ENCODE data around the gene ZNF219. TPM values are rescaled to one million over a fixed set of nuclear protein-coding genes. Genes with fewer than 3 reads are reported as not detected.
A peak's percentile ranks its signal among the peaks of the same experiment; 100 is the strongest.

The ZNF219 gene
- total RNA-seq, 2 experiments from 2014 or later, result 4.3 to 6.0 TPM

DNA sequence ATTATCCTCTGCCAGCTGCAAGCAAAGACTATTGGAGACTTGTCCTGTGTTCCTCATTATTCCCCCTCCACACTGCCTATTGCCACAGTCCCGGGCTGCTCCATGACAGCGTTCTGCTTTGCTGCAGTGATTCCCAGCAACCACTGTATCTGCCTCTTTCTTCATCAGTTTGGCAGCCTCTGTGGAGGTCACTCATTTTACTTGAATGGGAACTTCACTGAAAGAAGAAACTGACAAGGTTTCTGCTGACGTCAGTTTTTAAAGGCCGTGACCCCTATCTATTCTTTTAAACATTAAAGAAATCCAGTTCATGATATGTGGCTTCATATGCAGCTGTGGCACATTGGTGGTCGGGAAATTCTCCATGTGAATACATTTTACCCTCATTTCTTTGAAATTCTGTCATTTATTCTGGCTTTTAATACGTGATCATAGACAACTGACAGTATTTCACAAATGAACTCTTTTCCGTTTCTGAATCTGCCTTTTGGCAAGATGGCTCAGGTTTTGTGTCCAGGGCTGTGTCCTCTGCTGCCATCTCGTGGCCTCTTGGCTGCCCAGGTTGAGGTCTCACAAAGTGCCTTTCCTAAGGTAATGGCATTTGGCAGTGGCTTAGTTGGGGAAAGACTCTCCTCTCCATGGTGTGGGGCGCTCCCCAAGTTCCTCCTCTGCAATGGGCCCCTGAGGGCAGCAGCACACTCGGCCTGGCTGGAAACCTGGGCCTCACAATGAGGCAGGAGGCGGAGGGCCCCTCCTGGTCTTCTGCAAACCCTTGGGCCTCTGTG, 8.2 kb upstream of the ZNF219 start:
- Mint-ChIP-seq H3K27me3 (peaks cover 5% of the 10 kb centered on the region), H3K4me1 (peaks cover 23% of the 10 kb centered on the region), H3K9me3 (no peaks in the 10 kb centered on the region), H3K4me3 (no peak overlapping the region), H3K36me3 (no peaks in the 10 kb centered on the region), H3K27ac (no peak overlapping the region)
- POLR2A ChIA-PET, result no interaction called here
- DNase-seq (peak; percentile 78), ATAC-seq (ENCODE audit: low read depth) (no peak)

- POLR2A ChIA-PET, result no interaction called here
- DNase-seq (no peak), ATAC-seq (ENCODE audit: low read depth) (no peak)
- Mint-ChIP-seq H3K4me3 (no peak overlapping the region), H3K9me3 (no peaks in the 10 kb centered on the region), H3K36me3 (no peaks in the 10 kb centered on the region), H3K4me1 (peaks cover 24% of the 10 kb centered on the region), H3K27me3 (peaks cover 5% of the 10 kb centered on the region), H3K27ac (no peak overlapping the region)
Measured at GRCh38 chr14:21106176-21106497, 7.7 kb upstream of the ZNF219 start.

GRCh38 chr14:21105095-21105494, 6.6 kb upstream of the ZNF219 start:
- POLR2A ChIA-PET, result interaction anchor here (0.5 to 3.0 kb wide), 8 partner anchors 9 to 90 kb away, joined by 3 to 18 read pairs (median 8); partner anchors contain the start of gene ARHGEF40
- Mint-ChIP-seq H3K9me3 (no peaks in the 10 kb centered on the region), H3K4me3 (no peak overlapping the region), H3K4me1 (peaks cover 28% of the 10 kb centered on the region), H3K36me3 (no peaks in the 10 kb centered on the region), H3K27me3 (peaks cover 4% of the 10 kb centered on the region), H3K27ac (no peak overlapping the region)
- DNase-seq, result no peak
- ATAC-seq (ENCODE audit: low read depth), result no peak

DNA sequence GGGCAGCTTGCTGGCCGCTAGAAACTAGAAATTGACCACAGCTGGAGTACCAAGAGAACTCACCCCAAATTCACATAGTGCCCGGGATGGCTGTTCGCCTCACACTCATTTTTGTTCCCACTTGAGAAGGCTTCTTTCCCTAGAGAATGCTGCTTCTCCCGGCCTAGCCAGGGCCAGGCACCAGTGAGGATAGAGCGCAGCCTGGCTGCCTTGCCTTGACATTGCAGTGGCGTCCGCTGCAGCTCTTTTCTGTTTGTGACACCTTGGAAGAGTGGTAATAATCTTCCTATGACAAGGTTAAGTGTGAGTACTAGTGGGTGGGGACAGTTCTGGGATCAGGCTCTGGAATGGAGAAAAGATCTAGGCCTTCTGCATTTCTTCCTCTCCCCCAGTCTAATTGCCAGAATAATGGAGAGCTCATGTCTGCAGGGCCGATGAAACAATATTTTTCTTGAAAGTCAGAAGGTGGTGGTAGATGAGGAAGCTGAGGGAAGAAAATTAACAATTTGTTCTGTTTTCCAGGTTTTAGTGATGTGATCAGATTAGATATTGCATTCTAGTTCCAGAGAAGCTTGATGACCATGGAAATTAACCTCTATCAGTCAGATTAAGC, 6.1 kb upstream of the ZNF219 start:
- POLR2A ChIA-PET, result interaction anchor here (0.5 to 3.0 kb wide), 8 partner anchors 9 to 89 kb away, joined by 3 to 18 read pairs (median 8); partner anchors contain the start of gene ARHGEF40
- peak; percentile 71 for DNase-seq
- no peaks in the 10 kb centered on the region for H3K9me3 Mint-ChIP-seq
- peak overlapping the region; percentile 84 for H3K27ac Mint-ChIP-seq
- peak overlapping the region; percentile 94 for H3K4me3 Mint-ChIP-seq
- peak; percentile 41 for ATAC-seq (ENCODE audit: low read depth)
- H3K36me3 Mint-ChIP-seq, result no peaks in the 10 kb centered on the region
- peaks cover 4% of the 10 kb centered on the region for H3K27me3 Mint-ChIP-seq
- peaks cover 31% of the 10 kb centered on the region for H3K4me1 Mint-ChIP-seq

DNA sequence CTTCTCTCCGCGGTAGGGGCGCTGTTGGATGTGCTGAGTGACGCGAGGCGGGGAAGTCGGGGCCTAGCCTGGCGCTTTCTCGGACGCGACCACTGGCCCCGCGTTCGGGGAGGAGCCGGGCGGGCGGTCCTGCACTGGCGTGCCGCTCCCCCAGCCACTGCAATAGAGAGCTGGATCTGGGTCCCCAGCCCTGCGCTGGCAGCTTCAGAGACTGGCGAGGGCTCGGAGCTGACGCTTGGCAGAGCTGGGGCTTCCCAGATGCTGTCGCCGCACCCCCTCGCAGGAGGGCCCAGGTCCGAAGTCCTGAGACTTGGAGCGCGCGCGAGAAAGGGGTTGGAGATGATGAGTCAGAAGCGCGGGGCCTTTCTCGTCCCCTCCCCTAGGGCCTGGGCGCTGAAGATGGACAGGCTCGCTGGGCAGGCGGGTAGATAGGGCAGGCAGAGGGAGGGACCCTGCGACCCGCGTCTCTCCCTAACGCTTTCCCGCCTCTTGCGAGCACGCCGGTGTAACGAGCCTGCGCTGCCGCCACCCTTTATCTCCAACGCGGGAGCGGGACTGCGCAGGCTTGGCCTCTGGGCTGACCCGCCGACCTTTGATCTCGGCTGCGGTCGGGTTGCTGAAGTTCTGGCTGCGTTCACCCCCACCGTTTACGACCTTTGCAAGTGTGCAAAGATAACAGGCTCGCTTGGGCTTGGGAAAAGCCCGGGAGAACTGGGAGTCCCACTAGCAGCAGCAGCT, 5.4 kb upstream of the ZNF219 start:
- peaks cover 38% of the 10 kb centered on the region for H3K4me1 Mint-ChIP-seq

DNA sequence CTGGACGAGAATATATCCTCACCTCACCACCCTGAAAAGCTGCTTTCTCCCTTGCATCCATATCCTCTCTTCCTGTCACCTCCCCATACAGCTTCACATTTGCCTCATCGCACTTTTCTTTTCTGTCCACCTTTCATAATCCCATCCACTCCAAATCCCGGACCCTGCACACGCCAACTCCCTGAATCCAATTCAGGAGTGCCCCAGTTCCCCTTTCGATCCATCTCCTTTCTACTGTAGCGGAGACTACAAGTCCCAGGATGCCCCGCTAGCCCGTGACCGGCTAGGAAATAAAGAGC, 4.9 kb upstream of the ZNF219 start:
- no peaks in the 10 kb centered on the region for H3K36me3 Mint-ChIP-seq

More for the DNA sequence above, 5.4 kb upstream of the ZNF219 start:
- no peaks in the 10 kb centered on the region for H3K9me3 Mint-ChIP-seq
- H3K4me3 Mint-ChIP-seq, result peak overlapping the region; percentile 94
- H3K27me3 Mint-ChIP-seq, result peaks cover 11% of the 10 kb centered on the region
- H3K36me3 Mint-ChIP-seq, result no peaks in the 10 kb centered on the region
- ATAC-seq (ENCODE audit: low read depth) (peak; percentile 91), DNase-seq (peak; percentile 95)
- POLR2A ChIA-PET, result interaction anchor here (0.9 to 3.0 kb wide), 9 partner anchors 8 to 89 kb away, joined by 3 to 18 read pairs (median 6); partner anchors contain the start of gene ARHGEF40
- peak overlapping the region; percentile 84 for H3K27ac Mint-ChIP-seq

GRCh38 chr14:21102521-21103410, 4.3 kb upstream of the ZNF219 start:
- Mint-ChIP-seq H3K4me3 (peak overlapping the region; percentile 94), H3K27me3 (peaks cover 15% of the 10 kb centered on the region), H3K9me3 (no peaks in the 10 kb centered on the region), H3K4me1 (peaks cover 40% of the 10 kb centered on the region), H3K36me3 (no peaks in the 10 kb centered on the region), H3K27ac (peak overlapping the region; percentile 84)
- POLR2A ChIA-PET, result interaction anchor here (1.0 to 3.0 kb wide), 7 partner anchors 10 to 35 kb away, joined by 3 to 18 read pairs (median 9); partner anchors contain the start of gene ARHGEF40
- DNase-seq (no peak), ATAC-seq (ENCODE audit: low read depth) (no peak)

More for the DNA sequence above, 4.9 kb upstream of the ZNF219 start:
- H3K9me3 Mint-ChIP-seq, result no peaks in the 10 kb centered on the region
- peak overlapping the region; percentile 94 for H3K4me3 Mint-ChIP-seq
- POLR2A ChIA-PET, result interaction anchor here (1.0 to 3.0 kb wide), 6 partner anchors 11 to 36 kb away, joined by 3 to 18 read pairs (median 10); partner anchors contain the start of gene ARHGEF40
- ATAC-seq (ENCODE audit: low read depth), result peak; percentile 0
- H3K4me1 Mint-ChIP-seq, result peaks cover 40% of the 10 kb centered on the region
- peaks cover 15% of the 10 kb centered on the region for H3K27me3 Mint-ChIP-seq
- peak overlapping the region; percentile 84 for H3K27ac Mint-ChIP-seq
- DNase-seq, result no peak

DNA sequence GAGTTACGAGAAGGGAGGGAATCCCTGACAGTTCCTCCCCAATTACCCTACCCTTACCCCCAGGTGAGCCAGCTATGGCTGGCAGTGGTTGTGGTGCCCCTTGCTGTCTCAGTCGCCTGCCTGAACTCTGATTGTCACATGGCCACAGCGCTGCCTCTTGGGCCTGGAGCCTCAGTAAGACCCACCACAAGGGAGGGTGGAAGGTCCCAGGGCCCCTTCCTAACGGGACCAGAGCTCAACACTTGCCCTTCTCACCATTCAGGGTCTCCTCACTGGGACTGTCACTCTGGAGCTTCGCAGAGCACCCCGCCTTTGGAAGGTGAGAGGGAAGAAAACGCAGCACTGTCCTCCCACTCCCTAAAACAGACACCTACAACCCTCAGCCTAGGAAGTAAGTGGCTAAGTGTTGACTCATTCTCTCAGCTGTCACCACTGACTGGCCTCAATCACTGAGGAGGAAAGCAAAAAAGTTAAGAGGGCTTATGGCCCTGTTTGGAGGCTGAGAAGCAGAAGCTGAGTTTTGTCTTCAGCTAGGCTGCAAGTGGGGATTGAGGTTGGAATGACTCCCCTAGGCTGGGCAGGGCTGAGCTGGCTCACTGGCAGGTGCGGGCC, 3.5 kb upstream of the ZNF219 start:
- DNase-seq, result no peak
- Mint-ChIP-seq H3K9me3 (no peaks in the 10 kb centered on the region), H3K4me3 (peak overlapping the region; percentile 94), H3K4me1 (peaks cover 39% of the 10 kb centered on the region), H3K27me3 (peaks cover 21% of the 10 kb centered on the region), H3K27ac (peak overlapping the region; percentile 4), H3K36me3 (no peaks in the 10 kb centered on the region)
- POLR2A ChIA-PET, result interaction anchor here (1.3 kb wide), 1 partner anchor 34 kb away, joined by 4 read pairs; no protein-coding TSS in a partner anchor
- no peak for ATAC-seq (ENCODE audit: low read depth)

GRCh38 chr14:21100931-21101330, 2.5 kb upstream of the ZNF219 start, which contains the start of gene TMEM253:
TMEM253 (plus strand) TSS chr14:21101066; CDS start chr14:21101344, 278 bp downstream.
- Mint-ChIP-seq H3K36me3 (no peaks in the 10 kb centered on the region), H3K9me3 (no peaks in the 10 kb centered on the region), H3K4me1 (peaks cover 36% of the 10 kb centered on the region), H3K27ac (no peak within 1 kb of the TSS), H3K27me3 (peaks cover 24% of the 10 kb centered on the region), H3K4me3 (peak within 1 kb of the TSS; percentile 94)
- DNase-seq (no peak), ATAC-seq (ENCODE audit: low read depth) (no peak)
- POLR2A ChIA-PET, result no interaction called here

- POLR2A ChIA-PET, result no interaction called here
- ATAC-seq (ENCODE audit: low read depth) (no peak), DNase-seq (no peak)
- Mint-ChIP-seq H3K9me3 (no peaks in the 10 kb centered on the region), H3K4me3 (peak overlapping the region; percentile 84), H3K27ac (no peak overlapping the region), H3K36me3 (no peaks in the 10 kb centered on the region), H3K4me1 (peaks cover 32% of the 10 kb centered on the region), H3K27me3 (peaks cover 25% of the 10 kb centered on the region)
Measured at GRCh38 chr14:21099596-21099985, 1.1 kb upstream of the ZNF219 start.

- ATAC-seq (ENCODE audit: low read depth) (no peak), DNase-seq (no peak)
- Mint-ChIP-seq H3K27me3 (peaks cover 28% of the 10 kb centered on the region), H3K4me1 (peaks cover 31% of the 10 kb centered on the region), H3K9me3 (no peaks in the 10 kb centered on the region), H3K36me3 (no peaks in the 10 kb centered on the region), H3K27ac (peak overlapping the region; percentile 55), H3K4me3 (peak overlapping the region; percentile 84)
- POLR2A ChIA-PET, result no interaction called here
Measured at GRCh38 chr14:21098892-21099595, 589 bp upstream of the ZNF219 start.

DNA sequence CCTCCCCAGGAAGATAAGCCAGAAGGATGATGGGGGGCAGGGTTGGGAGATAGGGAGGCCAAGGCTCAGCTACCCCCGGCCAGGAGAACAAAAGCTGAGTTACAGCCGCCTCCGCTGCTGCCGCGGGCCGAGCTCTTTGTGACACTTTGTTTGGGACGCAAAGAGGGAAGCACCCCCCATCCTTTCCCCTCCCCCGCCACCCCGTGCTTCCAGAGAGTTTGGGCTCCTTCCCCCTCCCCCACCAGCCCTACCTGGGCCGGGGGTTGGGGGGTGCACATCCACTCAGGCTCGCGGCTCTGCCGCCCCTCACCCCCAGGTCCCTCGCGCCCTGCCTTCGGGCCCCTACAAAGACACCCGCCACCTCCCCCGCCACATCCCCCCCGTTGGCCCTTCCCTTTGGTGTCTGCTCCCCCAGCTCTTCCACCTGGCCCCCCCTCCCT, 799 bp downstream of the ZNF219 start:
- Mint-ChIP-seq H3K27me3 (peaks cover 28% of the 10 kb centered on the region), H3K9me3 (no peaks in the 10 kb centered on the region), H3K4me1 (peaks cover 27% of the 10 kb centered on the region), H3K27ac (peak overlapping the region; percentile 26), H3K36me3 (no peaks in the 10 kb centered on the region), H3K4me3 (peak overlapping the region; percentile 56)
- POLR2A ChIA-PET, result no interaction called here
- DNase-seq (no peak), ATAC-seq (ENCODE audit: low read depth) (no peak)
